ENCODE results near the gene CDON.

CDON gene

GRCh38 chr11:125954945-125955640 lies 107.6 kb downstream of the CDON start:
- no peaks in the 10 kb centered on the region for H3K27me3 Mint-ChIP-seq
- DNase-seq (no peak), ATAC-seq (no peak)
- H3K4me1 Mint-ChIP-seq, result no peaks in the 10 kb centered on the region
- no peaks in the 10 kb centered on the region for H3K9me3 Mint-ChIP-seq
- H3K36me3 Mint-ChIP-seq (ENCODE audit: low read depth), result no peaks in the 10 kb centered on the region
- no peak overlapping the region for H3K4me3 Mint-ChIP-seq
- no peak overlapping the region for H3K27ac Mint-ChIP-seq

- no peaks in the 10 kb centered on the region for H3K4me1 Mint-ChIP-seq
- H3K27ac Mint-ChIP-seq, result no peak overlapping the region
- ATAC-seq (no peak), DNase-seq (no peak)
- no peaks in the 10 kb centered on the region for H3K36me3 Mint-ChIP-seq (ENCODE audit: low read depth)
- no peaks in the 10 kb centered on the region for H3K9me3 Mint-ChIP-seq
- no peak overlapping the region for H3K4me3 Mint-ChIP-seq
- no peaks in the 10 kb centered on the region for H3K27me3 Mint-ChIP-seq
Observed at GRCh38 chr11:125954123-125954944, 108.3 kb downstream of the CDON start.

GRCh38 chr11:125953401-125953935 lies 109.2 kb downstream of the CDON start:
- no peak for DNase-seq
- no peaks in the 10 kb centered on the region for H3K36me3 Mint-ChIP-seq (ENCODE audit: low read depth)
- no peaks in the 10 kb centered on the region for H3K4me1 Mint-ChIP-seq
- no peak for ATAC-seq
- H3K27ac Mint-ChIP-seq, result no peak overlapping the region
- H3K9me3 Mint-ChIP-seq, result no peaks in the 10 kb centered on the region
- no peak overlapping the region for H3K4me3 Mint-ChIP-seq
- no peaks in the 10 kb centered on the region for H3K27me3 Mint-ChIP-seq

GRCh38 chr11:125952973-125953372 lies 109.7 kb downstream of the CDON start:
- DNase-seq (no peak), ATAC-seq (no peak)
- Mint-ChIP-seq H3K9me3 (no peaks in the 10 kb centered on the region), H3K27ac (no peak overlapping the region), H3K4me1 (no peaks in the 10 kb centered on the region), H3K4me3 (no peak overlapping the region), H3K36me3 (ENCODE audit: low read depth) (no peaks in the 10 kb centered on the region), H3K27me3 (no peaks in the 10 kb centered on the region)

- H3K4me3 Mint-ChIP-seq, result no peak overlapping the region
- no peak for ATAC-seq
- H3K27me3 Mint-ChIP-seq, result no peaks in the 10 kb centered on the region
- DNase-seq, result no peak
- H3K27ac Mint-ChIP-seq, result no peak overlapping the region
- no peaks in the 10 kb centered on the region for H3K9me3 Mint-ChIP-seq
- H3K36me3 Mint-ChIP-seq (ENCODE audit: low read depth), result no peaks in the 10 kb centered on the region
- no peaks in the 10 kb centered on the region for H3K4me1 Mint-ChIP-seq
Observed at GRCh38 chr11:125952559-125952958, 110.1 kb downstream of the CDON start.

GRCh38 chr11:125951731-125952130 lies 110.9 kb downstream of the CDON start:
- no peak overlapping the region for H3K27ac Mint-ChIP-seq
- no peaks in the 10 kb centered on the region for H3K4me1 Mint-ChIP-seq
- H3K36me3 Mint-ChIP-seq (ENCODE audit: low read depth), result no peaks in the 10 kb centered on the region
- ATAC-seq (no peak), DNase-seq (no peak)
- no peaks in the 10 kb centered on the region for H3K27me3 Mint-ChIP-seq
- no peak overlapping the region for H3K4me3 Mint-ChIP-seq
- H3K9me3 Mint-ChIP-seq, result no peaks in the 10 kb centered on the region

GRCh38 chr11:125950696-125951651 lies 111.7 kb downstream of the CDON start:
- Mint-ChIP-seq H3K36me3 (ENCODE audit: low read depth) (no peaks in the 10 kb centered on the region), H3K4me1 (no peaks in the 10 kb centered on the region), H3K27ac (no peak overlapping the region), H3K27me3 (no peaks in the 10 kb centered on the region), H3K4me3 (no peak overlapping the region), H3K9me3 (no peaks in the 10 kb centered on the region)
- DNase-seq, result no peak
- no peak for ATAC-seq

GRCh38 chr11:125950178-125950490 lies 112.5 kb downstream of the CDON start:
- Mint-ChIP-seq H3K36me3 (ENCODE audit: low read depth) (no peaks in the 10 kb centered on the region), H3K4me3 (no peak overlapping the region), H3K9me3 (no peaks in the 10 kb centered on the region), H3K27me3 (no peaks in the 10 kb centered on the region), H3K27ac (no peak overlapping the region), H3K4me1 (no peaks in the 10 kb centered on the region)
- DNase-seq, result no peak
- ATAC-seq, result no peak

- H3K27me3 Mint-ChIP-seq, result no peaks in the 10 kb centered on the region
- H3K4me3 Mint-ChIP-seq, result no peak overlapping the region
- no peak overlapping the region for H3K27ac Mint-ChIP-seq
- H3K36me3 Mint-ChIP-seq (ENCODE audit: low read depth), result no peaks in the 10 kb centered on the region
- no peaks in the 10 kb centered on the region for H3K9me3 Mint-ChIP-seq
- ATAC-seq (no peak), DNase-seq (no peak)
- H3K4me1 Mint-ChIP-seq, result no peaks in the 10 kb centered on the region
Observed at GRCh38 chr11:125949271-125950177, 113.1 kb downstream of the CDON start.

GRCh38 chr11:125948278-125949051 lies 114.2 kb downstream of the CDON start:
- no peaks in the 10 kb centered on the region for H3K27me3 Mint-ChIP-seq
- no peaks in the 10 kb centered on the region for H3K4me1 Mint-ChIP-seq
- no peak for ATAC-seq
- no peak overlapping the region for H3K4me3 Mint-ChIP-seq
- no peaks in the 10 kb centered on the region for H3K36me3 Mint-ChIP-seq (ENCODE audit: low read depth)
- DNase-seq, result no peak
- no peaks in the 10 kb centered on the region for H3K9me3 Mint-ChIP-seq
- H3K27ac Mint-ChIP-seq, result no peak overlapping the region

GRCh38 chr11:125947419-125948277 lies 115.0 kb downstream of the CDON start:
- no peak for DNase-seq
- Mint-ChIP-seq H3K36me3 (ENCODE audit: low read depth) (no peaks in the 10 kb centered on the region), H3K27ac (no peak overlapping the region), H3K9me3 (no peaks in the 10 kb centered on the region), H3K4me1 (no peaks in the 10 kb centered on the region), H3K27me3 (no peaks in the 10 kb centered on the region), H3K4me3 (no peak overlapping the region)
- no peak for ATAC-seq

- Mint-ChIP-seq H3K27ac (no peak overlapping the region), H3K27me3 (no peaks in the 10 kb centered on the region), H3K4me3 (no peak overlapping the region), H3K36me3 (ENCODE audit: low read depth) (no peaks in the 10 kb centered on the region), H3K9me3 (no peaks in the 10 kb centered on the region), H3K4me1 (no peaks in the 10 kb centered on the region)
- no peak for DNase-seq
- ATAC-seq, result no peak
Observed at GRCh38 chr11:125946712-125947418, 115.8 kb downstream of the CDON start.

All from activated naive CD8-positive, alpha-beta T cell treated with anti-CD3 and anti-CD28 coated beads, Interleukin-2, amount 50 U/mL, for 24 hours (primary cell).